Measurements from ENCODE around the gene BRPF3. TPM values are rescaled to one million over a fixed set of nuclear protein-coding genes. Genes with fewer than 3 reads are reported as not detected.

BRPF3 gene
- total and polyA plus RNA-seq, 10 of the 15 experiments (the other 5 are each of a cell fraction or from before 2014, with no cell fraction given) = 2.3 to 16.1 (median 6.7) TPM

DNA sequence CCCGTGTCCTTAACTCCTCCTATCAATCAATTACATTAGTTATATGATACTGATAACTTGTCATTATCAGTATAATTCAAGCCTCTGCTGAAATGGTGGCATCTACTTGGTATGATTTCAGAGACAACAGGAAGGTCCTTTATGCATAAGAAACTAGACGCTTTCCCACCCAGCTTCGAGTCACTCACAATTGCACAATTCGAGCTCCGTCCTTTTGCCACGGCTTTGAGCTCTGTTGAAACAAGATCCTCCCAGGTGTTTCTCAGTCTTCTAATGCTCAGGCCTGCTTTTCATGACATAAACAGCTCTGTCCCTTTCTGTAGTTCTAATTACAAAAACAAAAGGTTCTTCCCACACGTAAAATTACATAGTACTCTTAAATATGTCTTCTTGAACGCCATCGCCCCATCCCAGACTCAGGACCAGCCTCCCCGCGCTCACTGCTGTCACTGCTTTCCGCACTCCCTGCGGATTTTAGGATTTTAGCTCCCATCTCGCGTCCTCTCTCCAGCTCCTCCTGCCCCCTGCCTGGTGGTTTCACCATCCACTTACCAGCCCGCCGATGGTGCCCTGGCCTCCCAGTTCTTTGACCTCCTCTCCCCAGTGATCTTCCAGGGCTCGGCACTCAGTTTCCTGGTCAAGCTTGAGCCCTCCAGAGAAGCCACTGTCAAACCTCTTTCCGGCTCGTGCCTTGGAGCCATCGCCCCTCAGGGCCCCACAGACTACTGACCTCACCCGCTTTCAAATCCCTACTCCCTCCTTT lies 50.1 kb downstream of the BRPF3 start:
- Histone ChIP-seq H3K9ac (ENCODE audit: control insufficient read depth, insufficient read depth, low read length) (no peak overlapping the region), H3K79me2 (ENCODE audit: control insufficient read depth, insufficient read depth, low read length) (no peaks in the 10 kb centered on the region), H3K4me2 (ENCODE audit: control insufficient read depth, insufficient read depth) (no peak overlapping the region), H3K4me3 (no peak overlapping the region), H3K4me1 (ENCODE audit: control insufficient read depth, insufficient read depth, low read length) (peaks cover 13% of the 10 kb centered on the region), H3K9me3 (replicated peaks; ENCODE audit: control insufficient read depth, insufficient read depth, low read length) (no peaks in the 10 kb centered on the region), H3K27ac (ENCODE audit: control insufficient read depth, insufficient read depth) (no peak overlapping the region), H4K20me1 (ENCODE audit: control insufficient read depth, insufficient read depth) (no peaks in the 10 kb centered on the region), H3K36me3 (ENCODE audit: control insufficient read depth in 2 of 2, insufficient read depth in 2 of 2, low read length in 1 of 2) (no peaks in the 10 kb centered on the region), H3K27me3 (replicated peaks in 1 of 2; ENCODE audit: control insufficient read depth in 2 of 2, insufficient read depth in 2 of 2, low read length in 1 of 2) (no peaks in the 10 kb centered on the region), H2AFZ (ENCODE audit: control insufficient read depth, low read depth, low read length) (no peak overlapping the region)
- DNase-seq (ENCODE audit: low read depth, low spot score) (no peak), FAIRE-seq (no peak), ATAC-seq (no peak)
- WGBS (ENCODE audit: insufficient coverage, insufficient replicate concordance, low lambda C conversion rate, missing lambda C conversion rate) = 71% methylated on average over 22 of the region's 22 CpGs
- in situ Hi-C loops (cut with MboI) = no loop called here
- TF ChIP-seq PAX5 (IDR thresholded peaks at IDR 0.05; ENCODE audit: borderline replicate concordance, low read depth, low read length) (no peak), RAD21 (IDR thresholded peaks at IDR 0.05; ENCODE audit: insufficient read depth, low read depth, low read length) (no peak), SMAD1 (IDR thresholded peaks at IDR 0.05; ENCODE audit: low read depth, partially characterized antibody) (no peak), KAT2A (conservative IDR thresholded peaks at IDR 0.05; ENCODE audit: control insufficient read depth, low read depth, low read length) (no peak), SUPT20H (IDR thresholded peaks at IDR 0.05; ENCODE audit: borderline replicate concordance, control insufficient read depth, low read depth, low read length) (no peak), PML (IDR thresholded peaks at IDR 0.05; ENCODE audit: low read length) (no peak), RB1 (IDR thresholded peaks at IDR 0.05; ENCODE audit: borderline replicate concordance) (no peak), SMC3 (IDR thresholded peaks at IDR 0.05; ENCODE audit: borderline replicate concordance, low read length) (no peak), EED (IDR thresholded peaks at IDR 0.05; ENCODE audit: low read depth) (no peak), JUND (IDR thresholded peaks at IDR 0.05; ENCODE audit: low read depth, low read length) (no peak), YY1 (IDR thresholded peaks at IDR 0.05; ENCODE audit: low read depth, low read length) (no peak), KLF5 (IDR thresholded peaks at IDR 0.05; ENCODE audit: partially characterized antibody) (no peak)
- TF ChIP-seq, protein P1, sequence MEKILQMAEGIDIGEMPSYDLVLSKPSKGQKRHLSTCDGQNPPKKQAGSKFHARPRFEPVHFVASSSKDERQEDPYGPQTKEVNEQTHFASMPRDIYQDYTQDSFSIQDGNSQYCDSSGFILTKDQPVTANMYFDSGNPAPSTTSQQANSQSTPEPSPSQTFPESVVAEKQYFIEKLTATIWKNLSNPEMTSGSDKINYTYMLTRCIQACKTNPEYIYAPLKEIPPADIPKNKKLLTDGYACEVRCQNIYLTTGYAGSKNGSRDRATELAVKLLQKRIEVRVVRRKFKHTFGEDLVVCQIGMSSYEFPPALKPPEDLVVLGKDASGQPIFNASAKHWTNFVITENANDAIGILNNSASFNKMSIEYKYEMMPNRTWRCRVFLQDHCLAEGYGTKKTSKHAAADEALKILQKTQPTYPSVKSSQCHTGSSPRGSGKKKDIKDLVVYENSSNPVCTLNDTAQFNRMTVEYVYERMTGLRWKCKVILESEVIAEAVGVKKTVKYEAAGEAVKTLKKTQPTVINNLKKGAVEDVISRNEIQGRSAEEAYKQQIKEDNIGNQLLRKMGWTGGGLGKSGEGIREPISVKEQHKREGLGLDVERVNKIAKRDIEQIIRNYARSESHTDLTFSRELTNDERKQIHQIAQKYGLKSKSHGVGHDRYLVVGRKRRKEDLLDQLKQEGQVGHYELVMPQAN (conservative IDR thresholded peaks at IDR 0.05) = no peak
- TF ChIP-seq, protein P2, sequence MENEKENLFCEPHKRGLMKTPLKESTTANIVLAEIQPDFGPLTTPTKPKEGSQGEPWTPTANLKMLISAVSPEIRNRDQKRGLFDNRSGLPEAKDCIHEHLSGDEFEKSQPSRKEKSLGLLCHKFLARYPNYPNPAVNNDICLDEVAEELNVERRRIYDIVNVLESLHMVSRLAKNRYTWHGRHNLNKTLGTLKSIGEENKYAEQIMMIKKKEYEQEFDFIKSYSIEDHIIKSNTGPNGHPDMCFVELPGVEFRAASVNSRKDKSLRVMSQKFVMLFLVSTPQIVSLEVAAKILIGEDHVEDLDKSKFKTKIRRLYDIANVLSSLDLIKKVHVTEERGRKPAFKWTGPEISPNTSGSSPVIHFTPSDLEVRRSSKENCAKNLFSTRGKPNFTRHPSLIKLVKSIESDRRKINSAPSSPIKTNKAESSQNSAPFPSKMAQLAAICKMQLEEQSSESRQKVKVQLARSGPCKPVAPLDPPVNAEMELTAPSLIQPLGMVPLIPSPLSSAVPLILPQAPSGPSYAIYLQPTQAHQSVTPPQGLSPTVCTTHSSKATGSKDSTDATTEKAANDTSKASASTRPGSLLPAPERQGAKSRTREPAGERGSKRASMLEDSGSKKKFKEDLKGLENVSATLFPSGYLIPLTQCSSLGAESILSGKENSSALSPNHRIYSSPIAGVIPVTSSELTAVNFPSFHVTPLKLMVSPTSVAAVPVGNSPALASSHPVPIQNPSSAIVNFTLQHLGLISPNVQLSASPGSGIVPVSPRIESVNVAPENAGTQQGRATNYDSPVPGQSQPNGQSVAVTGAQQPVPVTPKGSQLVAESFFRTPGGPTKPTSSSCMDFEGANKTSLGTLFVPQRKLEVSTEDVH (IDR thresholded peaks at IDR 0.05; ENCODE audit: low read depth, partially characterized antibody) = no peak
- intact Hi-C loops (cut with micrococcal nuclease; ENCODE audit: unreplicated experiment) = no loop called here
- ChIA-PET RAD21 (ENCODE audit: unreplicated experiment) (no interaction called here), CTCF (no interaction called here), POLR2A (no interaction called here), SMC1A (ENCODE audit: uncharacterized antibody, unreplicated experiment) (no interaction called here)
- BruUV-seq (replicated peaks) = no TSS peak

Data from GM12878 (cell line).